Neural cell (in vitro differentiated cells): Measurements from ENCODE around the gene SLMAP.

Experiments
- EP300 ChIP-seq: fragments of 450-650 bp; conservative IDR thresholded peaks from 2 replicates; pipeline ENCODE4 v1.6.1; 2014; ENCODE audit warnings: antibody characterized with exemption, mild to moderate bottlenecking, moderate library complexity; ENCODE audit not compliant: poor library complexity, severe bottlenecking
- EZH2 ChIP-seq: fragments of 200-600, 300-800 bp; shearing (Covaris generic), sonication (generic); IDR thresholded peaks from 2 replicates; pipeline ENCODE4 v1.6.1; 2014; ENCODE audit warnings: antibody characterized with exemption, low read length, borderline replicate concordance, mild to moderate bottlenecking; ENCODE audit not compliant: insufficient read depth, poor library complexity, severe bottlenecking
- MXI1 ChIP-seq: fragments of 450-650 bp; conservative IDR thresholded peaks from 2 replicates; pipeline ENCODE4 v1.6.1; 2014; ENCODE audit warnings: antibody characterized with exemption, mild to moderate bottlenecking; ENCODE audit not compliant: poor library complexity, severe bottlenecking
- POLR2AphosphoS5 ChIP-seq: IDR thresholded peaks from 2 replicates; pipeline ENCODE4 v1.6.1; 2012
- RAD21 ChIP-seq: fragments of 450-650 bp; conservative IDR thresholded peaks from 2 replicates; pipeline ENCODE4 v1.6.1; 2014; ENCODE audit warnings: antibody characterized with exemption, mild to moderate bottlenecking, moderate library complexity
- SMC3 ChIP-seq: fragments of 450-650 bp; conservative IDR thresholded peaks from 2 replicates; pipeline ENCODE4 v1.6.1; 2014; ENCODE audit warnings: antibody characterized with exemption, mild to moderate bottlenecking, moderate library complexity; ENCODE audit not compliant: poor library complexity
- TAF1 ChIP-seq: IDR thresholded peaks from 2 replicates; pipeline ENCODE4 v1.6.1; 2012; ENCODE audit warnings: low read depth
- TF ChIP-seq, protein P1 (sequence below): fragments of 450-650 bp; IDR thresholded peaks from 2 replicates; pipeline ENCODE4 v1.5.1; 2014; ENCODE audit warnings: antibody characterized with exemption, mild to moderate bottlenecking, moderate library complexity; ENCODE audit not compliant: poor library complexity, severe bottlenecking
- TF ChIP-seq, protein P2 (sequence below): IDR thresholded peaks from 2 replicates; pipeline ENCODE4 v1.6.1; 2012; ENCODE audit warnings: borderline replicate concordance

DNA sequence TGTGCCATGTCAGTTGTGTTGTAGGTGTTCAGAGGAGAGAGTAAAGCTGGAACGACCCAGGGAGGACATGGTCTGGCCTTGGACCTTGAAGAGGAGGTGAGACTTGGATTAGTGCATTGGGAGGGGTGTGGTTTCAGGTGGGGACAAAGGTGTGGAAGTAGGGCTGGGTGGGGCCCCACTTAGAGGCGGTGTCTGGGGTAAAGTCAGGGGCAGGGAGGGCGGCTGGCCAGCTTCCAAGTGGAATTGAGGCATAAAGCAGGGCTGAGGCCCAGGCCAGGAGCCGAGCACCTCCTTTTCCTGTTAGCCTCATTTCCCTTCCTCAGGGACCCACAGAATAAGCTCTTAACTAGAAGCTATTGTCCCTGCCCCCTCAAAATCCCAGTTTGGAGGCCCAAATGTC lies 215.9 kb downstream of the SLMAP start:
- TF ChIP-seq EZH2 (no peak), POLR2AphosphoS5 (no peak), RAD21 (no peak), EP300 (no peak), SMC3 (no peak), MXI1 (no peak), TAF1 (no peak)
- TF ChIP-seq, protein P1, sequence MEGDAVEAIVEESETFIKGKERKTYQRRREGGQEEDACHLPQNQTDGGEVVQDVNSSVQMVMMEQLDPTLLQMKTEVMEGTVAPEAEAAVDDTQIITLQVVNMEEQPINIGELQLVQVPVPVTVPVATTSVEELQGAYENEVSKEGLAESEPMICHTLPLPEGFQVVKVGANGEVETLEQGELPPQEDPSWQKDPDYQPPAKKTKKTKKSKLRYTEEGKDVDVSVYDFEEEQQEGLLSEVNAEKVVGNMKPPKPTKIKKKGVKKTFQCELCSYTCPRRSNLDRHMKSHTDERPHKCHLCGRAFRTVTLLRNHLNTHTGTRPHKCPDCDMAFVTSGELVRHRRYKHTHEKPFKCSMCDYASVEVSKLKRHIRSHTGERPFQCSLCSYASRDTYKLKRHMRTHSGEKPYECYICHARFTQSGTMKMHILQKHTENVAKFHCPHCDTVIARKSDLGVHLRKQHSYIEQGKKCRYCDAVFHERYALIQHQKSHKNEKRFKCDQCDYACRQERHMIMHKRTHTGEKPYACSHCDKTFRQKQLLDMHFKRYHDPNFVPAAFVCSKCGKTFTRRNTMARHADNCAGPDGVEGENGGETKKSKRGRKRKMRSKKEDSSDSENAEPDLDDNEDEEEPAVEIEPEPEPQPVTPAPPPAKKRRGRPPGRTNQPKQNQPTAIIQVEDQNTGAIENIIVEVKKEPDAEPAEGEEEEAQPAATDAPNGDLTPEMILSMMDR: no peak
- TF ChIP-seq, protein P2, sequence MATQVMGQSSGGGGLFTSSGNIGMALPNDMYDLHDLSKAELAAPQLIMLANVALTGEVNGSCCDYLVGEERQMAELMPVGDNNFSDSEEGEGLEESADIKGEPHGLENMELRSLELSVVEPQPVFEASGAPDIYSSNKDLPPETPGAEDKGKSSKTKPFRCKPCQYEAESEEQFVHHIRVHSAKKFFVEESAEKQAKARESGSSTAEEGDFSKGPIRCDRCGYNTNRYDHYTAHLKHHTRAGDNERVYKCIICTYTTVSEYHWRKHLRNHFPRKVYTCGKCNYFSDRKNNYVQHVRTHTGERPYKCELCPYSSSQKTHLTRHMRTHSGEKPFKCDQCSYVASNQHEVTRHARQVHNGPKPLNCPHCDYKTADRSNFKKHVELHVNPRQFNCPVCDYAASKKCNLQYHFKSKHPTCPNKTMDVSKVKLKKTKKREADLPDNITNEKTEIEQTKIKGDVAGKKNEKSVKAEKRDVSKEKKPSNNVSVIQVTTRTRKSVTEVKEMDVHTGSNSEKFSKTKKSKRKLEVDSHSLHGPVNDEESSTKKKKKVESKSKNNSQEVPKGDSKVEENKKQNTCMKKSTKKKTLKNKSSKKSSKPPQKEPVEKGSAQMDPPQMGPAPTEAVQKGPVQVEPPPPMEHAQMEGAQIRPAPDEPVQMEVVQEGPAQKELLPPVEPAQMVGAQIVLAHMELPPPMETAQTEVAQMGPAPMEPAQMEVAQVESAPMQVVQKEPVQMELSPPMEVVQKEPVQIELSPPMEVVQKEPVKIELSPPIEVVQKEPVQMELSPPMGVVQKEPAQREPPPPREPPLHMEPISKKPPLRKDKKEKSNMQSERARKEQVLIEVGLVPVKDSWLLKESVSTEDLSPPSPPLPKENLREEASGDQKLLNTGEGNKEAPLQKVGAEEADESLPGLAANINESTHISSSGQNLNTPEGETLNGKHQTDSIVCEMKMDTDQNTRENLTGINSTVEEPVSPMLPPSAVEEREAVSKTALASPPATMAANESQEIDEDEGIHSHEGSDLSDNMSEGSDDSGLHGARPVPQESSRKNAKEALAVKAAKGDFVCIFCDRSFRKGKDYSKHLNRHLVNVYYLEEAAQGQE: no peak
